HG03060 (cell line): ENCODE results near the gene CCM2.
A peak's percentile ranks its signal among the peaks of the same experiment; 100 is the strongest.

ENCODE experiments used
- ATAC-seq: cut with Tn5 transposase; IDR thresholded peaks from one replicate; pipeline ENCODE4 v1.9.1; 2021; ENCODE audit warnings: low read depth, moderate number of reproducible peaks; ENCODE audit not compliant: unreplicated experiment

CCM2 gene

GRCh38 chr7:45089341-45089891 lies 89.4 kb downstream of the CCM2 start:
- no peak for ATAC-seq

- ATAC-seq, result no peak
Measured at GRCh38 chr7:45092100-45092930, 92.3 kb downstream of the CCM2 start.

- no peak for ATAC-seq
Measured at GRCh38 chr7:45092931-45093235, 92.9 kb downstream of the CCM2 start.

- no peak for ATAC-seq
Measured at GRCh38 chr7:45098983-45099839, 99.2 kb downstream of the CCM2 start.

- no peak for ATAC-seq
Measured at GRCh38 chr7:45099891-45100760, 100.1 kb downstream of the CCM2 start.

- ATAC-seq, result no peak
Measured at GRCh38 chr7:45100761-45101480, 100.9 kb downstream of the CCM2 start.

- no peak for ATAC-seq
Measured at GRCh38 chr7:45101748-45102147, 101.7 kb downstream of the CCM2 start.

- no peak for ATAC-seq
Measured at GRCh38 chr7:45102785-45103712, 103.0 kb downstream of the CCM2 start.

- ATAC-seq, result no peak
Measured at GRCh38 chr7:45103958-45104843, 104.2 kb downstream of the CCM2 start.

- ATAC-seq, result no peak
Measured at GRCh38 chr7:45104844-45105587, 105.0 kb downstream of the CCM2 start.

- ATAC-seq, result no peak
Measured at GRCh38 chr7:45105588-45106188, 105.7 kb downstream of the CCM2 start.

GRCh38 chr7:45106820-45107219 lies 106.8 kb downstream of the CCM2 start:
- no peak for ATAC-seq

- ATAC-seq, result no peak
Measured at GRCh38 chr7:45107356-45107755, 107.4 kb downstream of the CCM2 start.

- no peak for ATAC-seq
Measured at GRCh38 chr7:45108863-45109262, 108.9 kb downstream of the CCM2 start.

GRCh38 chr7:45111298-45112223 lies 111.6 kb downstream of the CCM2 start, which contains the start of gene TBRG4:
TBRG4 (minus strand) TSS chr7:45111697; CDS start chr7:45109237, 2,460 bp downstream.
- ATAC-seq, result peak; percentile 89

- ATAC-seq, result no peak
Measured at GRCh38 chr7:45112648-45113047, 112.6 kb downstream of the CCM2 start.
